Right hindlimb (tissue), 1 donor: ENCODE results near the gene ST7.

Source experiments
- DNase-seq: peaks from one replicate; pipeline ENCODE4 v3.0.0-alpha.2; 2018

ST7 gene

GRCh38 chr7:116979430-116979829 is 26.1 kb downstream of the ST7 start:
- DNase-seq, result no peak

- DNase-seq, result no peak
These were observed 27.1 kb downstream of the ST7 start for GRCh38 chr7:116980354-116980753.

DNA sequence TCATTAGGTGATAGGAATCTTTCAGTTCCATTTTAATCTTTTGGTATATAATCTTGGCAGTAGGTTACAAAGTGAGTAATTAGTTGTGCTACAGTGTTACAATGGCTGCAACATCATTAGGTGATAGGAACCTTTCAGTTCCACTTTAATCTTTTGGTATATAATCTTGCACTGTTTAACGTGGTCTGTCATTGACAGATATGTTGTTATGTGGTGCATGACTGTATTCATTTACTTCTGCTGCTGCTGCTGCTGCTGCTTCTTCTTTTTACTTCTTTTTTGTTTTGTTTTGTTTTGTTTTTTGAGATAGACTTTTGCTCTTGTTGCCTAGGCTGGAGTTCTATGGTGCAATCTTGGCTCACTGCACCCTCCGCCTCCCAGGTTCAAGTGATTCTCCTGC is 28.6 kb downstream of the ST7 start:
- no peak for DNase-seq

DNA sequence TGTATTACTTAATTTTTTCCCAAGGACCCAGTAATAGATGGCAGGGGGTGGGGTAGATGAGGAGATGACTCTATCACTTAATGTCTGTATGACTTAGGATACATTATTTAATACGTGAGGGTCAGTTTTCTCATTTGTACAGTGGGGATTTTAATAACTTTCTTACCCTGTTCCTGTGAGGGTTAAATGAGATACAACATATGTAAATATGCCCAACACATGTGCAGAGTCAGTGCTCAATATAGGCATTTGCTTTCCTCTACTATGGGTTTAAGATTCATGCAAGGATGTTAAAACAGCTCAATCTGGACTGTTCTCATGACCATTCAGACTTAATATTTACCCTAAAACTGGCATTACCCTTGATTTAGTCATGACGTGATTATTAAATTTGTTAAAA is 31.2 kb downstream of the ST7 start:
- no peak for DNase-seq

DNA sequence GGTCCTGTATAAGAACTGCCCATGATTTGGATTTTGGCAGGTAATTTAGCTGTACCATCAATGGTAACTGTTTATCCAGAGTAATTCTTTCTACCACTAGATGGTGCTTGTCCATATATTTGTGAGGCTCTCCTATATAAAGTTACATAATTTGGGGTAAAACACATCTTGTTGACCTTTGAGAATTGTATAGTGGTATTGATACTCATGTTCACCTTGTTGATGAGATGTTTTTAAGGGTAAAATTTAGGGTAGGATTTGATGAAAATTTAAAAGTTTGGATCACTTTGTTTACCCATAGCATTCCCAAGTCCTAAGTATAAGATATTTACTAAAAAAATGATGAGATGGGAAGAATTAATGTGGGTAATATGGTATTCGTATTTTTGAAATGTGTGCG is 31.6 kb downstream of the ST7 start:
- no peak for DNase-seq

GRCh38 chr7:116985575-116985974 is 32.3 kb downstream of the ST7 start:
- DNase-seq, result no peak

- DNase-seq, result no peak
These were observed 33.6 kb downstream of the ST7 start for GRCh38 chr7:116986611-116987565.

DNA sequence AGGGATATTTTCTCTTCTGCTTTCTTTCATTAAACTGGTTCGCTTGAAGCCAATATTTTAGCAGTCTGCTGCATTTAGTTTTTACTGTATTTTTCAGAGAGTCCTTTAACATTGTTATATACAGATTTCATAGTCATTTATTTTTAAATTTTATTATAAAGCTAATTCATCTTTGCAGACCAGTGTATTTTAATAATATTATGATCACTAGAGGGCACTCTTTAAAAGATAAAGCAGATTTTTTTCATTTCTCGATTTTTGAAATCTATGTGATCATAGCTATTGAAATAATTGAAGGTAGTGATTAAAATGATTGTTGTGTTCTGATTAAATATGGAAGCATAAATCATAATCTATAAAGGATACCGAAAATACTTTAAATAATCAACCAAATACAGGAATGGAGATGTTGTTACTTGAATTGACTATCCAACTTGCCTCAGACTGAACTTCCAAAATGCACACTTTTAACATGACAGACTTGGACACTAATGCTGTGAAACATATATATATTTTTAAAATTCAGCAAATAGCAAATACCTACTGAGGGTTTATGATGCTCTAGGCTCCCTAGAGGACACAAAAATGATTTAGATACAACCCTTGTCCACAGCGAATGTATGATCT is 35.2 kb downstream of the ST7 start:
- no peak for DNase-seq

DNA sequence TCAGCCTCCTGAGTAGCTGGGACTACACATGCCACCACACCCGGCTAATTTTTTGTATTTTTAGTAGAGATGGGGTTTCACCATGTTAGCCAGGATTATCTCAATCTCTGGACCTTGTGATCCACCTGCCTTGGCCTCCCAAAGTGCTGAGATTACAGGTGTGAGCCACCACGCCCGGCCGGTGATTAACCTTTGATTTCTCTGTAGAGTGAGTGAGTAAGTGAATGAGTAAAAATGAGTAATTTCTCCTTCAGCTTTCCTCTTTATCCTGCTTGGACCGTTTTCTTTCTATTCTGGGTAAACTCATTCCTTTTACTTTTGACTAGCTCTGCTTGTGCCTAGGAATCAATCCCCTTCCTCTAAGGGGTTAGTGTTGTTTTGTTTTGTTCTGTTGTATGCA is 36.8 kb downstream of the ST7 start:
- no peak for DNase-seq

DNA sequence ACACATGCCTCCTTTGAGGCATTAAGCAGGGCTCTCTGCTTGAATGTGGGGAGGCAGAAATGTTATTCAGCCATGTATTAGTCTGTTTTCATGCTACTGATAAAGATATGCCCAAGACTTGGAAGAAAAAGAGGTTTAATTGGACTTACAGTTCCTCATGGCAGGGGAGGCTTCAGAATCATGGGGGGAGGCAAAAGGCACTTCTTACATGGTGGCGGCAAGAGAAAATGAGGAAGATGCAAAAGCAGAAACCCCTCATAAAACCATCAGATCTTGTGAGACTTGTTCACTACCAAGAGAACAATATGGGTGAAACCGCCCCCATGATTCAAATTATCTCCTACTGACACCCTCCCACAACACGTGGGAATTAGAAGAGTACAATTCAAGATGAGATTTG is 37.9 kb downstream of the ST7 start:
- DNase-seq, result no peak

DNA sequence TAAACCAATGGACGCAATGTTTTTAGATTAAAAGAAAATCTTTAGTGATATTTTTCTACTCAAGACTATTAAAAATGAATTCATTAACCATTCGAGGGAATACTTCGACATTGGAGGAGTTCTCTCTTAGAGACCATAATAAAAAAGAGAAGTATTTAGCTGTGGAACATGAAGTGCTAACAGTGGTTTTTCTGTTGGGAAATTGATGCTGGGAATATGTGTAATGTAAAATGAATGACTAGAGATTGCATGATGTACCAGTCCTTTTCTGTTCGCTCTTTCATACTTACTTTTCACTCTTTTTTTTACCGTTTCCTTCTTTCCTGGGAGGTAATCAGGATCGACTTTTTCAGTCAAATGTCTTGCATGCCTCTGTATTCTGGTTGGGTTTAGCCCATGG is 41.3 kb downstream of the ST7 start:
- no peak for DNase-seq

DNA sequence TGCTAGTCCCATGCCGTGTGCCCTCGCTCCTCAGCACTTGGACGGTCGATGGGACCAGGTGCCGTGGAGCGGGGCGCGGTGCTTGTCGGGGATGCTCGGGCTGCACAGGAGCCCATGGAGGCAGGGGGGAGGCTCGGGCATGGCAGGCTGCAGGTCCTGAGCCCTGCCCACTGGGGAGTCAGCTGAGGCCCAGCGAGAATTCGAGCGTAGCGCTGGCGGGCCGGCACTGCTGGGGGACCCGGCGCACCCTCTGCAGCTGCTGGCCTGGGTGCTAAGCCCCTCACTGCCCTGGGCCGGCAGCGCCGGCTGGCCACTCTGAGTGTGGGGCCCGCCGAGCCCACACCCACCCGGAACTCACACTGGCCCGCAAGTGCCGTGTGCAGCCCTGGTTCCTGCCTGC is 44.7 kb downstream of the ST7 start:
- DNase-seq, result no peak

DNA sequence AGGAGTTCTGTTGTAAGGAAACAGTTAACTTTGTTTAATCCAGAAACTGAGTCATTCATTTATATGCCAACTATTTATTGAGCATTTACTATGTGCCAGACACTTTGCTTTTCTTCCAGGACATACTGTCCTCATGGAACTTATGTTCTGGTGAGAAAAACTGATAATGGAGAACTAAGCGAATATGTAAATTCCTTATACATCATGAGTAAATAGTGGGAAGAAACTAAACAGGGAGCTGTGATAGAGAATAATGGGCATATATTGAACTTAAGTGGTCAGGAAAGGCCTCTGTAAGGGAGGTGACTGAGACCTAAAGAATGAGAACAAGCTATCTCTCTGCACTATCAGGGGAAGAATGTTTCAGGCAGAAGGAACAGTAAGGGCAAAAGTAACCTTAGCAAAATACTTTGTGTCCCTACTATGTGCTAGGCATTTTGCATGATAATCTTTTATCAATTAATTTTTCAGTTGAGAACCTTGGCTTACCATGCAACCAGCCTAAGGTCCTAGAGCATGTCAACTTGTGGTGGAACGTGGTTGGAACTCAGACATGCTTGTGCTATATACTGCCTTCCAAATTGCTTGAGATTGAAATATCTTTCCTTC is 45.4 kb downstream of the ST7 start:
- no peak for DNase-seq

GRCh38 chr7:116999311-116999710 is 46.0 kb downstream of the ST7 start:
- DNase-seq, result no peak

DNA sequence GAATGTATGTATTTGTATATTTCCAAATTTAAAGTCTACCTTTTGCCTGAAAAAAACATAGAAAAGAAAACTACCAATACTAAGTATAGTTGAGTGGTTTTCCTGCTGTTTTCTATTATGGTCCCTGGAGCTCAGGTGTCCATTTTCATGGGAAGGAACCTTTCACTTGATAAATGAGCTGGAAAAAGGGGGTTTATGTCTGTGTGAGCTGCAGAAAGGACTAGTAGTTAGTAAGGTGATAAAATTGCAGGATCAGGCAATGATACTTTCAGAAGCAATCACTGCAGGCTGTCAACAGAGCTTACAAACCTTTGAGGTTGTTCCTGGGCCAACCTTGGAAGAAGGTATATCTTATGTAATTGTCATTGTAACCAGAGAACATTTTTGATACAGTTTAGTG is 48.0 kb downstream of the ST7 start:
- no peak for DNase-seq

- no peak for DNase-seq
These were observed 51.6 kb downstream of the ST7 start for GRCh38 chr7:117004899-117005298.

DNA sequence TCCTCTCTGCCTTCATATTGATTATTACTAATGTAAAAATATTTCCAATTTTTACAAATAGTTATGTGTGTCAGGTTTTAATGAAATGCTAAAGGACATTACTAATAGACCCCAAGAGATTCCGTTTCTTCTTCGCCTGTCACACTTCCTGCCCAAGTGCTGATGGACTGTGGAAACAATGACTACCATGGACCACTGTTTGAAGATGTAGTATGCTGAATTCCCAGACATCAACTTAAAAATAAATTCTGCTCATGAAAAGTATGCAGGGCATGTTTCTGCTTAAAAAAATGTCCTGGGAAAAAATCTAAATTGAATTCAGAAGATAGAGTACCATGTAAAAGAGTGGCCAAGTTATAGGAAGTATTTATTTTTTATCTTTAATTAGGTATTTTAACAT is 52.1 kb downstream of the ST7 start:
- no peak for DNase-seq

GRCh38 chr7:117006907-117007684 is 53.8 kb downstream of the ST7 start:
- DNase-seq, result no peak

DNA sequence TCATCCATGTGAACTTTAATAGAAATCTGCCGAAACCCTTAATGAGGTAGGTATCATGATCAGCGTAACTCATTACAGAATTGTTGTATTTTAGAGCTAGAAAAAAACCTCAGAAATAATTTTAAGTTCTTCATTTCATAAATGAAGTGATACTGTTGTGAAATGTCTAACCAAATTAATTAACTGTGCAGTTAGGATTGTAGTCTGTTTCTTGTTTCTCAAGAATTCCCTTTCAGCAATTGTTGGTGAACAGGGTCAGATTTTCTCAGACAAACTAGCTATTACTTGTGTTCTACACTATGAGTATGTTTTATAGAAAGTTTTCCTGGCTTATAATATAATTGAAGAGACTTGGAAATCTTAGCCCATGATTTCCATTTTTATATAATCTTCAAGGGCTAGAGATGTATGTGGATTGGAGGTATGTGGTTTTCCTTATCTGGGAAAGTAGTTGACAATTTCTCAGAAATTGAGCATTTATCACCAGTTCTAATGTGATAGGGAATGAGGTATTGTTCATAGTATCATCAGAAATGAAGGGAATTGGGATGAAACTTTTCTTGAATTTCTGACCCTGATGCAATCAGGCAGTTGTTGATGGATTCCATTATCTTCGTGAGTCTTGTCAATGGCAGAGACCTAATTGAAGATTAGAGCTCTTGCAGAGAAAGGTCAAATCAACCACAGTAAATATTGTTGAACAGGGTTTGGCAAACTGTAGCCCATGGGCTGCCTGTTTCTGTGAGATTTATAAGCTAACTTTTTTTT is 55.0 kb downstream of the ST7 start:
- DNase-seq, result no peak

DNA sequence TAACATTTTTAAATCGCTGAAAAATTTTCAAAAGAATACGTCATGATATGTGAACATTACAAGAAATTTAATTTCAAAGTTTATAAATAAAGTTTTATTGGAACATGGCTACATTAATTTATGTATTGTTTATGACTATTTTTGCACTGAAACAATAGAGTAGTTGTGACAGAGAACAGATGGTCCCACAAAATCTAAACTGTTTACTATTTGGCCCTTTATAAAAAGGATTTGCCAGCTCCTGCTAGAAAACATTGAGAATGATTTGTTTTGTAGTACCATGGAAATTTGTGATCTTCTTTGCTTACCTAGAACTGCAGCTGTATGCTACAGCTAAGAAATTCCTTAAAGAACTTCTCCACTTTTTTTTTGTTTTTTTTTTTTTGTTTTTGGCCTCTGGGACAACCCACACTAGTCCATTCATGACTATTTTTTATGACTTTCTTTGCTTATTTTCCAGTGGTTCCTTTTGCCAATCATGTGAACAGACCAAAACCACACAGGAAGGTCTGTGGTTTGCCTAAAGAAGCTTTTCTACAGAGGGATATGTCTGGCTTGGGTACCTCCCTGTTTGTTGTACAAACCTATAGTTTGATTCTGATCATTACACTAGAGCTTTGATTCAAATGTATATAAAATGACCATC is 55.7 kb downstream of the ST7 start:
- no peak for DNase-seq

DNA sequence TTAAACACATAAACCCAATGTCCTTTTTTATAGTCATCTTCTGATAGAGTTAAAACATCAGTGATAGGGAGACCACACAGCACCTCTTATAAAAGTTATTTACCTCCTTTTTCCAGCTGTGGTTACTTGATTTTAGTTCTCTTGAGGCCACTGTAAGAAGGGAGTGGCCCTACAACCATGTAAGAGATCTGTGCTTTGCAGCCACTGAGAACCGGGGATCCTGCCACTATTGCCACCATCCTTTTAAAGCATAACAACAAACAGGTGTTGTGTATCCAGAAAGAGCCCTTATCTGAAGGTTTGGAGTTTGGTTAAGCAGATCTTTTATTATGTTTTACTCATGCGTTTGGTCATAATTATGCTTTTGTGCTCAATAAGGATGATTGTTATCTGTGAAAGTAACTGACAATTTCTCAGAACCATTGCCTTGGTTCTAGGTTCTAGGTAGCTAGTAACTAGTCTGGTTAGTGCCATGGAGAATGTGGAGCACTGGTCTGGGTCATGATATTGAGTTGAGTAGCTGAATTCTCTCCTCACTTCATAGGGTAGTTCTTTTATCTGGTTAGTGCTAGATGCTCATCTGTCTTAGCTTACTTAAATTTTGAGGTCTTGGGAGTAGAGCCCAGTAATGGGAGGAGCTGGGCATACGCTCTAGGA is 56.5 kb downstream of the ST7 start:
- no peak for DNase-seq
